Breast epithelium (tissue), 4 donors: ENCODE measurements around the gene AOPEP. TPM values are rescaled to one million over a fixed set of nuclear protein-coding genes. Genes with fewer than 3 reads are reported as not detected.

Experiments
- DNase-seq, 2 donors: peaks; one replicate each; pipeline ENCODE4 v3.0.0-alpha.2; 2019; ENCODE audit warnings: low spot score in 2 of 2
- H3K27ac ChIP-seq, 2 donors: fragments of 200-600 bp; sonication (generic) in 1 of 2; one replicate each; pipeline ENCODE4 v1.5.1; 2016 to 2019; ENCODE audit warnings: mild to moderate bottlenecking in 1 of 2
- H3K27me3 ChIP-seq, 2 donors: fragments of 200-600 bp; sonication (generic) in 1 of 2; one replicate each; pipeline versions ENCODE4 v1.5.1 to v1.6.0; 2017 to 2019; ENCODE audit warnings: control low read depth in 1 of 2, mild to moderate bottlenecking in 1 of 2
- H3K36me3 ChIP-seq: fragments of 200-600 bp; one replicate; pipeline ENCODE4 v1.5.1; 2019
- H3K4me1 ChIP-seq, 2 donors: fragments of 200-600 bp; sonication (generic); one replicate each; pipeline ENCODE4 v1.5.1; 2016 to 2019; ENCODE audit warnings: control low read depth in 1 of 2
- H3K4me3 ChIP-seq, 3 donors: fragments of 200-600 bp; sonication (generic); 1 replicate in 2 of 3; 2 replicates in 1 of 3; pipeline ENCODE4 v1.5.1; 2016 to 2019; ENCODE audit warnings: mild to moderate bottlenecking in 3 of 3, moderate library complexity in 2 of 3
- H3K9me3 ChIP-seq, 2 donors: fragments of 200-600 bp; sonication (generic) in 1 of 2; one replicate each; pipeline ENCODE4 v1.5.1; 2016 to 2019; ENCODE audit warnings: control low read depth in 1 of 2
- POLR2A ChIP-seq: fragments of 450-650 bp; IDR thresholded peaks from one replicate; pipeline ENCODE4 v1.6.1; 2016; ENCODE audit warnings: antibody characterized with exemption, mild to moderate bottlenecking, moderate library complexity
- POLR2AphosphoS5 ChIP-seq, 3 donors: sonication (generic); formaldehyde crosslinking; IDR thresholded peaks; one replicate each; pipeline ENCODE4 v1.6.1; 2017; ENCODE audit warnings: antibody characterized with exemption in 3 of 3
- intact Hi-C: fragments of 100-400 bp; cut with DNase I; formaldehyde crosslinking; loops from one replicate; pipeline ENCODE4 v1.15.1; 2023; ENCODE audit warnings: low total_unique reads
- total RNA-seq, 3 donors: library from RNA; depleted of rRNA; stranded (reverse); fragments of >200 nt; gene quantifications; one replicate each; pipeline ENCODE4 v1.1.0, GENCODE V29; 2016
- TF ChIP-seq, protein P1 (sequence below), 3 donors: fragments of 450-650 bp; IDR thresholded peaks; one replicate each; pipeline ENCODE4 v1.5.1; 2016 to 2017; ENCODE audit warnings: antibody characterized with exemption in 3 of 3, mild to moderate bottlenecking in 3 of 3, moderate library complexity in 3 of 3

The AOPEP gene
- total RNA-seq, 3 donors from 2014 or later: 15.5 to 94.1 (median 87.5) TPM

GRCh38 chr9:95099321-95100070 lies 373.0 kb downstream of the AOPEP start:
- Histone ChIP-seq H3K36me3 (no peaks in the 10 kb centered on the region), H3K4me3 (no peak overlapping the region), H3K9me3 (no peaks in the 10 kb centered on the region), H3K27ac (peak overlapping the region; percentile 9 to 68), H3K4me1 (no peaks in the 10 kb centered on the region), H3K27me3 (no peaks in the 10 kb centered on the region)
- DNase-seq: no peak
- TF ChIP-seq, protein P1, sequence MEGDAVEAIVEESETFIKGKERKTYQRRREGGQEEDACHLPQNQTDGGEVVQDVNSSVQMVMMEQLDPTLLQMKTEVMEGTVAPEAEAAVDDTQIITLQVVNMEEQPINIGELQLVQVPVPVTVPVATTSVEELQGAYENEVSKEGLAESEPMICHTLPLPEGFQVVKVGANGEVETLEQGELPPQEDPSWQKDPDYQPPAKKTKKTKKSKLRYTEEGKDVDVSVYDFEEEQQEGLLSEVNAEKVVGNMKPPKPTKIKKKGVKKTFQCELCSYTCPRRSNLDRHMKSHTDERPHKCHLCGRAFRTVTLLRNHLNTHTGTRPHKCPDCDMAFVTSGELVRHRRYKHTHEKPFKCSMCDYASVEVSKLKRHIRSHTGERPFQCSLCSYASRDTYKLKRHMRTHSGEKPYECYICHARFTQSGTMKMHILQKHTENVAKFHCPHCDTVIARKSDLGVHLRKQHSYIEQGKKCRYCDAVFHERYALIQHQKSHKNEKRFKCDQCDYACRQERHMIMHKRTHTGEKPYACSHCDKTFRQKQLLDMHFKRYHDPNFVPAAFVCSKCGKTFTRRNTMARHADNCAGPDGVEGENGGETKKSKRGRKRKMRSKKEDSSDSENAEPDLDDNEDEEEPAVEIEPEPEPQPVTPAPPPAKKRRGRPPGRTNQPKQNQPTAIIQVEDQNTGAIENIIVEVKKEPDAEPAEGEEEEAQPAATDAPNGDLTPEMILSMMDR (IDR thresholded peaks at IDR 0.05): no peak
- TF ChIP-seq POLR2AphosphoS5 (IDR thresholded peaks at IDR 0.05): no peak
- no peak for TF ChIP-seq POLR2A
- intact Hi-C loops: no loop called here

GRCh38 chr9:95100071-95100627 lies 373.6 kb downstream of the AOPEP start:
- intact Hi-C loops: no loop called here
- TF ChIP-seq, protein P1 (IDR thresholded peaks at IDR 0.05): no peak
- no peak for TF ChIP-seq POLR2A
- peak overlapping the region; percentile 68 to 81 for H3K27ac ChIP-seq
- no peaks in the 10 kb centered on the region for H3K36me3 ChIP-seq
- no peak overlapping the region for H3K4me3 ChIP-seq
- no peaks in the 10 kb centered on the region for H3K4me1 ChIP-seq
- H3K27me3 ChIP-seq: no peaks in the 10 kb centered on the region
- DNase-seq: no peak
- H3K9me3 ChIP-seq: no peaks in the 10 kb centered on the region

GRCh38 chr9:95101326-95101725 lies 374.8 kb downstream of the AOPEP start:
- DNase-seq: no peak
- Histone ChIP-seq H3K27ac (peak overlapping the region; percentile 68 to 81), H3K4me1 (no peaks in the 10 kb centered on the region), H3K4me3 (no peak overlapping the region), H3K9me3 (no peaks in the 10 kb centered on the region), H3K36me3 (no peaks in the 10 kb centered on the region), H3K27me3 (no peaks in the 10 kb centered on the region)
- TF ChIP-seq POLR2AphosphoS5 (IDR thresholded peaks at IDR 0.05) (no peak), POLR2A (no peak)
- TF ChIP-seq, protein P1 (IDR thresholded peaks at IDR 0.05): no peak
- intact Hi-C loops: no loop called here

GRCh38 chr9:95102001-95102433 lies 375.5 kb downstream of the AOPEP start:
- Histone ChIP-seq H3K4me1 (no peaks in the 10 kb centered on the region), H3K36me3 (no peaks in the 10 kb centered on the region), H3K9me3 (no peaks in the 10 kb centered on the region), H3K27ac (peak overlapping the region; percentile 68 to 81), H3K27me3 (no peaks in the 10 kb centered on the region), H3K4me3 (no peak overlapping the region)
- DNase-seq: peak in 1 of 2 donors; percentile 79
- TF ChIP-seq, protein P1 (IDR thresholded peaks at IDR 0.05): no peak
- TF ChIP-seq POLR2AphosphoS5 (IDR thresholded peaks at IDR 0.05) (peak in 1 of 3 donors; percentile 20), POLR2A (no peak)
- intact Hi-C loops: no loop called here

- H3K4me1 ChIP-seq: no peaks in the 10 kb centered on the region
- TF ChIP-seq, protein P1 (IDR thresholded peaks at IDR 0.05): no peak
- TF ChIP-seq POLR2A (no peak), POLR2AphosphoS5 (IDR thresholded peaks at IDR 0.05) (no peak)
- intact Hi-C loops: no loop called here
- DNase-seq: no peak
- no peaks in the 10 kb centered on the region for H3K36me3 ChIP-seq
- H3K4me3 ChIP-seq: no peak overlapping the region
- H3K9me3 ChIP-seq: no peaks in the 10 kb centered on the region
- H3K27me3 ChIP-seq: no peaks in the 10 kb centered on the region
- peak overlapping the region; percentile 50 to 81 for H3K27ac ChIP-seq
Measured at GRCh38 chr9:95102572-95102971, 376.1 kb downstream of the AOPEP start.
